AG09309 (cell line): ENCODE data around the gene CREB3L2.

ENCODE experiments used
- DNase-seq: peaks from one replicate; pipeline ENCODE4 v3.0.0-alpha.2; 2010; ENCODE audit warnings: low read depth
- H3K4me3 ChIP-seq: 2 replicates; pipeline ENCODE4 v1.5.1; 2011; ENCODE audit warnings: mild to moderate bottlenecking, low read depth, low read length, moderate library complexity; ENCODE audit not compliant: control insufficient read depth
- CTCF ChIP-seq: IDR thresholded peaks from 2 replicates; pipeline ENCODE4 v1.5.1; 2011; ENCODE audit warnings: mild to moderate bottlenecking, low read depth, low read length, inconsistent platforms; ENCODE audit not compliant: insufficient read depth, control insufficient read depth; ENCODE audit errors: missing control alignments

Gene CREB3L2

DNA sequence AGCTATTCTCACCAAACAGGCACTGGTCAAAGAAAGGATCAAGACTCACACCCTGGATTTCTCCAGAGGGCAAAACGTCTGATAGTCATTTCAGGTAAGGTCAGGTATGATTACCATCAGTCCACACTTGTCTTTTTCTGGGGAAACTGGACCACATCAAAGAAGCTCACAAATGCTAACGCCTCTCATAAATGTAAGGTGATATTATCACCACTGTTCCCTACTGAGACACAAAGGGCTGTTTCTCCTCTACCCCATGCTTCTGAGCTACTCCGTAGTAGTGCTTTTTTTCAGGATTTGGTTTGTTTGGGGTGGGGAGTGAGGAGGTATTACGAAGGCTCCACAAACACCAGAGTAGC is 51.6 kb downstream of the CREB3L2 start:
- no peak for TF ChIP-seq CTCF
- H3K4me3 ChIP-seq: no peak overlapping the region
- DNase-seq: no peak

DNA sequence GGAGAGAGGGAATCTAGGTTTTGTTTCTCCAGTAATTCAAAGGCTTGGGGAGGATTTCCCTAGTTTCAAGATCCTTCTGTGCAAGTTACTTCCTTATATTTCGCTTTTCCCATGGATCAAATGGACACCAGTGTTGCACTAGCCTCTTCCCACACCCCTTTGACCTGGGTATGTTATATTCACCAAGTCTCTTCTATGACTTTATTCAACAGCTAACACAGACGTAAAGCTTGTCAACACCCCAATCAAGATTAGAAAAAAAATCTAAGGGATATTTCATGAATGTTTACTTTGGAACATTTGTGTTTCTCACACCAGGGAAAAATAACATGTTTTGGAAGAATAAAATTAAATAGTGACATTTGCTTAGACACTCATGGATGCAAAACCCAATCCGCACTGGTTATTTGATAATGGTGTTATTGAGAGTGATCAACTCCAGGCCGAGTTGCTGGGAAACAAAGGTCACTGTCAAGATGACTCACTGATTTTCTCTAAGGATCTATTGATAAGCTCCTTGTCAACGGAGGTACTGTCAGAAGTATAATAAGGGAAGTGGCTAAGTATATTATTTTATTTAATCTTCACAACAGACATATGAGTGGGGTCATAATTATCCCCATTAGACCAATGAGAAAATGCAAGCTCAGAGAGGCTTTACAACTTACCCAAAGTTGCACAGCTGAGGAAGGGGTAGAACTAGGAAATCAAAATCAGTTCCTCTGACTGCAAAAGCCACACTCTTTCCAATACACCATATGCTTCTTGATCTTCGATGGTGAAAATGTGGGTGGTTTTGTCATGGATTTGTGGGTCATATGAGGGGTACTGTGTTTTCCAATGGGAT is 52.2 kb downstream of the CREB3L2 start:
- no peak for DNase-seq
- no peak overlapping the region for H3K4me3 ChIP-seq
- TF ChIP-seq CTCF: no peak

- TF ChIP-seq CTCF: no peak
- H3K4me3 ChIP-seq: no peak overlapping the region
- DNase-seq: no peak
Measured at GRCh38 chr7:137948845-137949330, 53.0 kb downstream of the CREB3L2 start.

DNA sequence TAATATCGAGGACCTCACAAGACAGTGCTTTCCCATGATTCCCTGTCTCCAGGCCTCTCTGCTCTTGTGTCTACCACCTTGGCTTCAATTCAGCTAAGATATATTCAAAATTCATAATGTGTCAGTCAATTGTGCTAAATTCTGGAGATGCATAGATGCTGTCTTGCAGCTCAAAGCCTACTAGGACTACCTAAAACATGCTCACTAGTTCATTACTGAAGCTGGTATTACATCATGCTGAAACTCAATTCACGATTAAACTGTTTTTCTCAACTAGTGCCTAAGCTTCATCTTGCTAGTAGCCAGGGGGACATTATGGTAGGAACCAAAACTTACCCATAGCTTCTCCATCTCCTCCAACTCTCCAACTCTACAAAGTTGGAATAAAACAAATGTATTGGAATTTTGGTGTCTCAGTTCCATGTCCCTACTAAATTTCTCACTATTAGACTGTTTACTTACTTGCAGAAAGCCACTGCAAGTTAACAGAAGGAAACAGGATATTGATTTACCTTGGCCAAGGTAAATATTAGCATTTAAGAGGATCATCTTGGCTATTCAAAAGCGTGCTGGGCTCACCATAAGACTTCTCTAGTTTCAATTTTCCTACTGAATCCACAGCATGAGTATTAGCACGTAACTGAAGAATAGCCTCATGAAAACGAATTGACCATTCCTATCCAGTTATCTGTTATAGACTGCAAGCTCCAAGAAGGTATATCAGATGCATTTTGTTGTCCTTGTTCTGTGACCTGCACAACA is 53.6 kb downstream of the CREB3L2 start:
- H3K4me3 ChIP-seq: no peak overlapping the region
- no peak for DNase-seq
- TF ChIP-seq CTCF: no peak

- DNase-seq: no peak
- H3K4me3 ChIP-seq: no peak overlapping the region
- no peak for TF ChIP-seq CTCF
Measured at GRCh38 chr7:137947046-137947445, 54.8 kb downstream of the CREB3L2 start.

DNA sequence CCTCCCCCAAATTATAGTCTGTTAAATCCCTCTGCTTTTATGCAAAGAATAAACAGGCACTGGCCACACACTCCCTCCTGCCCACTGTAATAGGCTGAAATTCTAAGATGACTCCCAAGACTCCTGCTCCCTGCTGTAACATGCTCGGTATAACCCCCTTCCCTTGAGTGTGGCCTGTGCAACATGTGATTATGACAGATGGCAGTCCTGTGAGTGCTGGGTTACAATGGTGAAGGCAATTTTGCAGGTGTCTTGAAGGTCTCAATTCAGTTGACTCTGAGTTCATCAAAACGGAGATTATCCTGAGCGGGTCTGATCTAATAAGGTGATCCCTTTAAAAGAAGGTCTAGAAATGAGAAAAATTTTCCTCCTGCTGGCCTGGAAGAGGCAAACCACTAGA is 55.9 kb downstream of the CREB3L2 start:
- no peak for DNase-seq
- no peak for TF ChIP-seq CTCF

More for the DNA sequence above, 55.9 kb downstream of the CREB3L2 start:
- H3K4me3 ChIP-seq: no peak overlapping the region
